ENCODE data around the gene NDUFAF2.

NDUFAF2 gene

GRCh38 chr5:61119066-61119465 is 174.1 kb downstream of the NDUFAF2 start:
- Histone ChIP-seq H3K9ac (ENCODE audit: low read length) (no peak overlapping the region), H3K27me3 (ENCODE audit: low read depth, low read length) (no peaks in the 10 kb centered on the region), H3K4me1 (ENCODE audit: low read length) (peaks cover 11% of the 10 kb centered on the region), H3K79me2 (ENCODE audit: low read length) (no peaks in the 10 kb centered on the region), H4K20me1 (ENCODE audit: insufficient read depth, low read length) (no peaks in the 10 kb centered on the region), H3K27ac (ENCODE audit: low read length) (no peak overlapping the region), H3K36me3 (replicated peaks; ENCODE audit: low read depth, low read length) (no peaks in the 10 kb centered on the region), H3K4me2 (ENCODE audit: low read length) (no peak overlapping the region), H3K9me3 (ENCODE audit: insufficient read depth, low read length) (no peaks in the 10 kb centered on the region), H2AFZ (ENCODE audit: low read depth, low read length) (no peak overlapping the region), H3K4me3 (ENCODE audit: low read length) (no peak overlapping the region)
- TF ChIP-seq CTCF (IDR thresholded peaks at IDR 0.05; ENCODE audit: low read depth, low read length) = no peak
- TF ChIP-seq EZH2phosphoT487 (IDR thresholded peaks at IDR 0.05; ENCODE audit: low read depth) = no peak

DNA sequence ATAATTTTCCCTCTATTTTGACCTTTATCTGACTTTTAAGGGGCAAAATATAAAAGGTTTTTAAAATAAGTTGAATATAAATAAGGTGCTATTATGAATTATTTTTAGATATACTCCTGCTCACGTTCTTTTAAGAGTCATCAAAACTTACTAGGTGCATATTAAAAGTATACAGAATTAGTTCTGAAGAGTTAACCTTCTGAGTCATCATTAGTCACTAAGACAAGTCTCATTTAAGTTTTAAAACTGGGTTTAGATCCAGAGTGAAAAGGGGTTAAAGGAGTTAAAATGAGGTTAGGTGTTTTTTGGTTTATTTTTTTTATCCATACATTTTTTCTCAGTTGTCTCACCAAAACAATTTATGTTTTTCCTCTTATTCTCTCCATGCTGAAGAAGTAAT is 175.5 kb downstream of the NDUFAF2 start:
- Histone ChIP-seq H3K4me1 (ENCODE audit: low read length) (peaks cover 10% of the 10 kb centered on the region), H3K9ac (ENCODE audit: low read length) (no peak overlapping the region), H3K79me2 (ENCODE audit: low read length) (no peaks in the 10 kb centered on the region), H3K4me2 (ENCODE audit: low read length) (no peak overlapping the region), H3K36me3 (replicated peaks; ENCODE audit: low read depth, low read length) (no peaks in the 10 kb centered on the region), H3K4me3 (ENCODE audit: low read length) (no peak overlapping the region), H3K27ac (ENCODE audit: low read length) (no peak overlapping the region), H3K9me3 (ENCODE audit: insufficient read depth, low read length) (no peaks in the 10 kb centered on the region), H2AFZ (ENCODE audit: low read depth, low read length) (no peak overlapping the region), H4K20me1 (ENCODE audit: insufficient read depth, low read length) (no peaks in the 10 kb centered on the region), H3K27me3 (ENCODE audit: low read depth, low read length) (no peaks in the 10 kb centered on the region)
- TF ChIP-seq CTCF (IDR thresholded peaks at IDR 0.05; ENCODE audit: low read depth, low read length) = no peak
- no peak for TF ChIP-seq EZH2phosphoT487 (IDR thresholded peaks at IDR 0.05; ENCODE audit: low read depth)

DNA sequence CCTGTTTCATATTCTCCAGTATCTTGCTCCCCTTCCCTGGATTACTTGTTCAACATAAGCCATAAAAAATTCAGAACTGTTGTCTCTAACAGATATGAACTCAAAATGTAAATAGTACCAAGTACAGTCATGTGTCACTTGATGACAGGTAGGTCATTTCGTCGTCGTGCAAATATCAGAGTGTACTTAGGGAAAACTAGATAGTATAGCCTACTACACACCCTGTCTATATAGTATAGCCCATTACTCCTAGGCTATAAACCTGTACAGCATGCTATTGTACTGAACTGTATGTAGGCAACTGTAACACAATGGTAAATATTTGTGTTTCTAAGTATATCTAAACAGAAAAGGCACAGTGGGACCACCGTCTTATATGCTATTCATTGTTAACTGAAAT is 178.1 kb downstream of the NDUFAF2 start:
- H4K20me1 ChIP-seq (ENCODE audit: insufficient read depth, low read length) = no peaks in the 10 kb centered on the region
- H3K9me3 ChIP-seq (ENCODE audit: insufficient read depth, low read length) = no peaks in the 10 kb centered on the region
- H3K27ac ChIP-seq (ENCODE audit: low read length) = no peak overlapping the region
- no peak overlapping the region for H2AFZ ChIP-seq (ENCODE audit: low read depth, low read length)
- no peak overlapping the region for H3K4me2 ChIP-seq (ENCODE audit: low read length)
- no peak overlapping the region for H3K9ac ChIP-seq (ENCODE audit: low read length)
- H3K27me3 ChIP-seq (ENCODE audit: low read depth, low read length) = no peaks in the 10 kb centered on the region
- H3K4me3 ChIP-seq (ENCODE audit: low read length) = no peak overlapping the region
- no peak for TF ChIP-seq CTCF (IDR thresholded peaks at IDR 0.05; ENCODE audit: low read depth, low read length)
- TF ChIP-seq EZH2phosphoT487 (IDR thresholded peaks at IDR 0.05; ENCODE audit: low read depth) = no peak
- no peaks in the 10 kb centered on the region for H3K36me3 ChIP-seq (replicated peaks; ENCODE audit: low read depth, low read length)
- H3K4me1 ChIP-seq (ENCODE audit: low read length) = no peaks in the 10 kb centered on the region
- H3K79me2 ChIP-seq (ENCODE audit: low read length) = no peaks in the 10 kb centered on the region

- Histone ChIP-seq H4K20me1 (ENCODE audit: insufficient read depth, low read length) (no peaks in the 10 kb centered on the region), H3K4me3 (ENCODE audit: low read length) (no peak overlapping the region), H3K9ac (ENCODE audit: low read length) (no peak overlapping the region), H3K27ac (ENCODE audit: low read length) (no peak overlapping the region), H2AFZ (ENCODE audit: low read depth, low read length) (no peak overlapping the region), H3K79me2 (ENCODE audit: low read length) (no peaks in the 10 kb centered on the region), H3K27me3 (ENCODE audit: low read depth, low read length) (no peaks in the 10 kb centered on the region), H3K4me1 (ENCODE audit: low read length) (no peaks in the 10 kb centered on the region), H3K9me3 (ENCODE audit: insufficient read depth, low read length) (no peaks in the 10 kb centered on the region), H3K4me2 (ENCODE audit: low read length) (no peak overlapping the region), H3K36me3 (replicated peaks; ENCODE audit: low read depth, low read length) (no peaks in the 10 kb centered on the region)
- TF ChIP-seq EZH2phosphoT487 (IDR thresholded peaks at IDR 0.05; ENCODE audit: low read depth) (no peak), CTCF (IDR thresholded peaks at IDR 0.05; ENCODE audit: low read depth, low read length) (no peak)
Observed at GRCh38 chr5:61130289-61130688, 185.3 kb downstream of the NDUFAF2 start.
